ENCODE data around the gene TBC1D22A. TPM values are rescaled to one million over a fixed set of nuclear protein-coding genes. Genes with fewer than 3 reads are reported as not detected.

Gene TBC1D22A
- total RNA-seq, 1 donor from 2014 or later: 10.6 TPM

GRCh38 chr22:47203554-47203991 lies 441.1 kb downstream of the TBC1D22A start:
- H3K36me3 Mint-ChIP-seq: no peaks in the 10 kb centered on the region
- no peak overlapping the region for H3K27ac Mint-ChIP-seq
- H3K9ac ChIP-seq: no peak overlapping the region
- DNase-seq (ENCODE audit: low spot score): no peak
- no peaks in the 10 kb centered on the region for H4K20me1 ChIP-seq (ENCODE audit: low read depth)
- no peaks in the 10 kb centered on the region for H3K27me3 ChIP-seq
- TF ChIP-seq, protein P1, sequence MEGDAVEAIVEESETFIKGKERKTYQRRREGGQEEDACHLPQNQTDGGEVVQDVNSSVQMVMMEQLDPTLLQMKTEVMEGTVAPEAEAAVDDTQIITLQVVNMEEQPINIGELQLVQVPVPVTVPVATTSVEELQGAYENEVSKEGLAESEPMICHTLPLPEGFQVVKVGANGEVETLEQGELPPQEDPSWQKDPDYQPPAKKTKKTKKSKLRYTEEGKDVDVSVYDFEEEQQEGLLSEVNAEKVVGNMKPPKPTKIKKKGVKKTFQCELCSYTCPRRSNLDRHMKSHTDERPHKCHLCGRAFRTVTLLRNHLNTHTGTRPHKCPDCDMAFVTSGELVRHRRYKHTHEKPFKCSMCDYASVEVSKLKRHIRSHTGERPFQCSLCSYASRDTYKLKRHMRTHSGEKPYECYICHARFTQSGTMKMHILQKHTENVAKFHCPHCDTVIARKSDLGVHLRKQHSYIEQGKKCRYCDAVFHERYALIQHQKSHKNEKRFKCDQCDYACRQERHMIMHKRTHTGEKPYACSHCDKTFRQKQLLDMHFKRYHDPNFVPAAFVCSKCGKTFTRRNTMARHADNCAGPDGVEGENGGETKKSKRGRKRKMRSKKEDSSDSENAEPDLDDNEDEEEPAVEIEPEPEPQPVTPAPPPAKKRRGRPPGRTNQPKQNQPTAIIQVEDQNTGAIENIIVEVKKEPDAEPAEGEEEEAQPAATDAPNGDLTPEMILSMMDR (IDR thresholded peaks at IDR 0.05): no peak
- TF ChIP-seq EZH2 (IDR thresholded peaks at IDR 0.05): no peak
- TF ChIP-seq EZH2phosphoT487 (IDR thresholded peaks at IDR 0.05): no peak
- H3K79me2 ChIP-seq (ENCODE audit: low read depth): no peaks in the 10 kb centered on the region
- no peak overlapping the region for H3K4me2 ChIP-seq
- no peak overlapping the region for H3K27ac ChIP-seq
- H3K4me3 ChIP-seq: no peak overlapping the region
- H3K4me3 Mint-ChIP-seq: no peak overlapping the region
- no peaks in the 10 kb centered on the region for H3K9me3 ChIP-seq (ENCODE audit: low read depth)
- no peaks in the 10 kb centered on the region for H3K4me1 ChIP-seq
- no peak overlapping the region for H2AFZ ChIP-seq (replicated peaks)
- H3F3A ChIP-seq (ENCODE audit: low read depth): no peaks in the 10 kb centered on the region
- peaks cover 8% of the 10 kb centered on the region for H3K27me3 Mint-ChIP-seq (ENCODE audit: insufficient read depth, low read depth)
- H3K9me3 Mint-ChIP-seq: no peaks in the 10 kb centered on the region
- no peaks in the 10 kb centered on the region for H3K4me1 Mint-ChIP-seq
- no peaks in the 10 kb centered on the region for H3K36me3 ChIP-seq

DNA sequence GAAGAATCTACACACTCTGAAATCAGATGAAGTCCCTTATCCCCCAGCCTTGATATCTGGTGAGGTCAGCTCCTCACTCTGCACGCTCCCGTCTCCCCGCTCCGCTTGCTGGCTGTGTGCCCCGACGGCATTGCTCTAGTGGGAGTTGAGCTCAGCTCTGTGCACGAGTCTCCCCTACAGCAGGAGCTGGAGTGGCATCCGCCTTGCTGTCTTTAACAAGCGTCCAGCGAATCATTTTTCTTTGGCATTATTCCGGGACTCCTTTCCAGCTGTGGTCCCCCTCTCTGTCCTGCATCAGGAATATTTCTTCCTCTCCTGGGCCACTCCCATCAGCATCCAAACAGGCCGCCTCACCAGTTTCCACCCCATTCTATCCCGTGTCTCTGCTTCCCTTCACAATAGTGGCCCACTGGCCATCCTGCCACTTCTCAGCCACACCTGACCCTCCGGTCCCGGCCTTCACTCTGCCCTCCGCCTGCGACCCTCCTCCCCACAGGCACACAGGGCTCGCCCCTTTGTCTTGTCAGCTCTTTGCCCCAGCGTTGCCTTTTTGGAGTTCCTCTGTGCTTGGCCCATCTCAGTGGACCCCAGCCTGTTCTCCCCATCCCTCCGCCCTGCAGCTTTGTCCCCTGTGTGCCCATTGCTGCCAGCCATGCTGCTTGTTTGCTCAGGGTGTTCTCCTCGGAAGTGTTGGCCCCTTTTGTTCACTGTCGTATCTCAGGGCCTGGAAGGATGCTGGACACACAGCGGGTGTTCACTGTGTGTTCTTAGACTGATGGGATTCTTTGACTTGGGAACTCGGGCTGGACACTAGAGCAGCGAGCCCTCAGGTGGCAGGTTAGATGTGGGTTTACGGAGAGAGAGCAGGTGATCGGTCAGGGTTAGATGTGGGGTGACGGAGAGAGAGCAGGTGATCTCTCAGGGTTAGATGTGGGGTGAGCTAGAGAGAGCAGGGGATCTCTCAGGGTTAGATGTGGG lies 441.8 kb downstream of the TBC1D22A start:
- H3K79me2 ChIP-seq (ENCODE audit: low read depth): no peaks in the 10 kb centered on the region
- no peaks in the 10 kb centered on the region for H4K20me1 ChIP-seq (ENCODE audit: low read depth)
- Mint-ChIP-seq H3K9me3 (no peaks in the 10 kb centered on the region), H3K4me1 (no peaks in the 10 kb centered on the region), H3K4me3 (no peak overlapping the region), H3K36me3 (no peaks in the 10 kb centered on the region), H3K27ac (no peak overlapping the region), H3K27me3 (ENCODE audit: insufficient read depth, low read depth) (peaks cover 8% of the 10 kb centered on the region)
- no peaks in the 10 kb centered on the region for H3F3A ChIP-seq (ENCODE audit: low read depth)
- no peak for DNase-seq (ENCODE audit: low spot score)
- no peaks in the 10 kb centered on the region for H3K27me3 ChIP-seq
- TF ChIP-seq EZH2 (IDR thresholded peaks at IDR 0.05): no peak
- TF ChIP-seq, protein P1 (IDR thresholded peaks at IDR 0.05): no peak
- no peak for TF ChIP-seq EZH2phosphoT487 (IDR thresholded peaks at IDR 0.05)
- H3K9ac ChIP-seq: no peak overlapping the region
- H3K4me1 ChIP-seq: no peaks in the 10 kb centered on the region
- H3K36me3 ChIP-seq: no peaks in the 10 kb centered on the region
- H3K27ac ChIP-seq: no peak overlapping the region
- H3K9me3 ChIP-seq (ENCODE audit: low read depth): no peaks in the 10 kb centered on the region
- no peak overlapping the region for H3K4me2 ChIP-seq
- no peak overlapping the region for H3K4me3 ChIP-seq
- H2AFZ ChIP-seq (replicated peaks): no peak overlapping the region

DNA sequence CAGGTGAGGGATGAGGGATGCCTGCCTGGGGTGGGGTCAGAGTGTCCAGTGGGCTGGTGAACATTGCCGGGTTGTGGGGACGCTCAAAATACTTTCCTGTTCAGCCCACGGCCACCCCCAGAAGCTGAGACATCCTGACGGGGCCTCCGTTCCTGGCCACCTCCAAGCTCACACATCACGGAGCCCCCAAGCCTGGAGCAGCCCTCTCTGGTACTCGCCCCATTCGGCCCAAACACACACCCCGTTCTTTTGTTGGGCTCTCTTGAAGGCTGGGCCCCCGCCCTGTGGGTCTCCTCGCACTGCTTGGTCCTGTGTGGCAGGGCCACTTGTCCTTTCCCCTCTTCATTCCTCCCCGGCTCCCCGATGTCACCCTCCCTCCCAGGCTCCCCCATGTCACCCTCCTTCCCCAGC lies 442.6 kb downstream of the TBC1D22A start:
- H3K4me1 ChIP-seq: no peaks in the 10 kb centered on the region
- H3K27me3 Mint-ChIP-seq (ENCODE audit: insufficient read depth, low read depth): peaks cover 8% of the 10 kb centered on the region
- no peaks in the 10 kb centered on the region for H3K36me3 Mint-ChIP-seq
- TF ChIP-seq, protein P1 (IDR thresholded peaks at IDR 0.05): no peak
- no peak for TF ChIP-seq EZH2 (IDR thresholded peaks at IDR 0.05)
- no peak for TF ChIP-seq EZH2phosphoT487 (IDR thresholded peaks at IDR 0.05)
- no peak for DNase-seq (ENCODE audit: low spot score)
- H3K36me3 ChIP-seq: no peaks in the 10 kb centered on the region
- H3K9ac ChIP-seq: no peak overlapping the region
- no peak overlapping the region for H3K4me2 ChIP-seq
- no peak overlapping the region for H3K4me3 ChIP-seq
- H3K4me3 Mint-ChIP-seq: no peak overlapping the region
- no peaks in the 10 kb centered on the region for H3F3A ChIP-seq (ENCODE audit: low read depth)
- no peaks in the 10 kb centered on the region for H3K9me3 ChIP-seq (ENCODE audit: low read depth)
- H3K27ac ChIP-seq: no peak overlapping the region
- no peak overlapping the region for H2AFZ ChIP-seq (replicated peaks)
- no peaks in the 10 kb centered on the region for H3K4me1 Mint-ChIP-seq
- no peaks in the 10 kb centered on the region for H3K9me3 Mint-ChIP-seq
- H3K79me2 ChIP-seq (ENCODE audit: low read depth): no peaks in the 10 kb centered on the region
- H3K27me3 ChIP-seq: no peaks in the 10 kb centered on the region
- no peaks in the 10 kb centered on the region for H4K20me1 ChIP-seq (ENCODE audit: low read depth)
- H3K27ac Mint-ChIP-seq: no peak overlapping the region

All from neural progenitor cell (in vitro differentiated cells).